HG03521 (cell line): ENCODE data around the gene TBC1D8.

ENCODE experiments used
- ATAC-seq: cut with Tn5 transposase; IDR thresholded peaks from one replicate; pipeline ENCODE4 v1.9.1; 2021; ENCODE audit warnings: mild to moderate bottlenecking, moderate library complexity; ENCODE audit not compliant: unreplicated experiment

Gene TBC1D8

DNA sequence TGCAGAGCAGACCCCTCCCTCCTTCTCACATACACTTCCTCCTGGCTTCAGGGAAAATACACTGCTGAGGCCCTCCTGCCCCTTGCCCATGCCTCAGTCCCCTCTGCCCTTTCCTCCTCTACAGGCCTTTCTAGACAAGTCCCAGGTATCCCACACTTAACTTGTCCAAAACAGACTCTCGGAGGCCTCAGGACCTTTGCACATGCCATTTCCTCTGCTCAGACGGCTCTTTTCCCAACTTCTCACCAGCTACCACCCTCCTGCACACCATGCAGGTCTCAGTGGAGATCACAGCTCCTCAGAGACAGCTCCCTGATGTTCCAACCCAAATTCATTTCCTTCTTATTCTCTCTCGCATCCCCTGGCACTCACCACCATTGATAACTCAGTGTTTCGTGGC lies 11.7 kb downstream of the TBC1D8 start:
- ATAC-seq: no peak

DNA sequence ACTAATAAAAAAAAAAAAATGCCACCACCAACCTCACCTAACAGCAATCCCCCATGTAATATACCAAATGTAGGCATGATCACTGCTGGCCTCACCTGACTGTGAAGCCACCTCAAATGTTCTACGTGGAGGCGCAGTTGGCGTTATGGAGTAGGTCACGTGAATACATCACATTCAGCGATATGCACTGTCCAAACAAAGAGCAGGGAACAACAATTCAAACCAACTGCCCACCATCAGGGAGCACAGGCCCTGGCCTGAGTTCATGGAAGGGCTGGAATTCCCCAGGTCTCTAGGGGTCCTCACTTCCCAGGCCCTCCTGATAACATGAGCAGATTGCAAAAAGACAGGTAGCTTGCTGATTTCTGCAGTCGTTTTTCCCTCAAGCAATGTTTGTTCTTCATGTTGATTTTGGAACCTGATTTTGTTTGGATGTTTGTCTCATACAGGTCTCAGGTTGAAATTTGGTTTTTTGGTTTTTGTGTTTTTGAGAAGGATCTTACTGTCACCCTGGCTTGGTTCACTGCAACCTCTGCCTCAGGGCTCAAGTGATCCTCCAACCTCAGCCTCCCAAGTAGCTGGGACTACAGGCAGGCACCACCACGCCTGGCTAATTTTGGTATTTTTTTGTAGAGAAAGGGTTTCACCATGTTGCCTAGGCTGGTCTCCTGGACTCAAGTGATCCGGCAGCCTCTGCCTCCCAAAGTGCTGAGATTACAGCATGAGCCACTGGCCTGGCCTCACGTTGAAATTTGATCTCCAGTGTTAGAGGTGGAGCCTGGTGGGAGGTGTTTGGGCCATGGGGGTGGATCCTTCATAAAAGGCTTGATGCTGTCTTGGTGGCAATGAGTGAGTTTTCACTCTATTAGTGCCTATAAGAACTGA lies 15.5 kb downstream of the TBC1D8 start:
- ATAC-seq: no peak

DNA sequence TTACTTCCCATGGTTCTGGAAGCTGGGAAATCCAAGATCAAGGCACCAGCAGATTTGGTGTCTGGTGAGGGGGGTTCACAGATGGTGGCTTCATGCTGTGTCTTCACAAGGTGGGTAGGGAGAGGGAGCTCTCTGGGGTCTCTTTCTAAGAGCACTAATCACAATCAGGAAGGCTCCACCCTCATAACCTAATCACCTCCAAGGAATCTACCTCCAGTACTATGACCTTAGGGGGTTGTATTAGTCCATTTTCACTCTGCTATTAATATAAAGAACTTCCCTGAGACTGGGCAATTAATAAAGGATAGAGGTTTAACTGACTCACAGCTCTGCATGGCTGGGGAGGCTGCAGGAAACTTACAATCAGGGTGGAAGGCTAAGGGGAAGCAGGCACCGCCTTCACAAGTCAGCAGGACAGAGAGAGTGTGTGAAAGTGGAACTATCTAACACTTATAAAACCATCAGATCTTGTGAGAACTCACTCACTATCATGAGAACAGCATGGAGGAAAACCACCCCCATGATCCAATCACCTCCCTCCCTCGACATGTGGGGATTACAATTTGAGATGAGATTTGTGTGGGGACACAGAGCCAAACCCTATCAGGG lies 17.6 kb downstream of the TBC1D8 start:
- ATAC-seq: no peak

DNA sequence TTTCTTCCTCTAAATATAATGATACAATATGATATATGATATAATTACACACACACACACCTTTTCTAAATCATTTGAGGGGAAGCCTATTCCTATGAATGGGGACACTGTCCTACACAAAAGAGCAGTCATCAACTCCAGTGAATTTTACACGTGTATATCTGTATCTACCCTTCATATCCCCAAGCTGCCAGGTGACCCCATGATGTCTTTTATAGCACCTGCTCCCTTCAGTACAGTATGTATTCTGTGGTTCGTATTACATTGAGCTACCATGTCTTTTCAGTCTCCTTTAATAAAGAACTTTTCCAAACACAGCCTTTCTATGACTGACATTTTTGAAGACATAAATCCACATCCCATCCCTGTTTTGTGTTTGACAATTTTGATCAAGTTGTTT lies 19.0 kb downstream of the TBC1D8 start:
- no peak for ATAC-seq

DNA sequence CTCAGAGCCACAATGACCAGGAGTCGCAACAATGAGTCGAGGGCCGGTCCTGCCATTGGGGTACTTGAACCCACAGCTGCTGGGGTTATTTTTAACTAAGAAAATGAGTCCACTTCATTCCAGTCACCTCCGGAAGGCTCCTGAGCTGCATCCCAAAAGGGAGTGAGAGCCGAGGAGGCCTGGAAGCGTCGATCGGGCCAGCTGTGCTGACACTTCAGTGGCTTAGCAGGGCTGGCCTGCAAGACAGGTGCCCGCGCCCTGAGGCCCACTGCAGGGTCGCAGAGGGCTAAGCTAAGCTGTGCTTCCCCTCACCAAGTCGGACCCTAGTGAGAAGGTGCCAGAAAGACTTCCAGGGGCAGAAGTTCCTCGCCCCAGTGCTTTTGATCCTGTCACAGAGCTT lies 21.1 kb downstream of the TBC1D8 start:
- ATAC-seq: no peak

DNA sequence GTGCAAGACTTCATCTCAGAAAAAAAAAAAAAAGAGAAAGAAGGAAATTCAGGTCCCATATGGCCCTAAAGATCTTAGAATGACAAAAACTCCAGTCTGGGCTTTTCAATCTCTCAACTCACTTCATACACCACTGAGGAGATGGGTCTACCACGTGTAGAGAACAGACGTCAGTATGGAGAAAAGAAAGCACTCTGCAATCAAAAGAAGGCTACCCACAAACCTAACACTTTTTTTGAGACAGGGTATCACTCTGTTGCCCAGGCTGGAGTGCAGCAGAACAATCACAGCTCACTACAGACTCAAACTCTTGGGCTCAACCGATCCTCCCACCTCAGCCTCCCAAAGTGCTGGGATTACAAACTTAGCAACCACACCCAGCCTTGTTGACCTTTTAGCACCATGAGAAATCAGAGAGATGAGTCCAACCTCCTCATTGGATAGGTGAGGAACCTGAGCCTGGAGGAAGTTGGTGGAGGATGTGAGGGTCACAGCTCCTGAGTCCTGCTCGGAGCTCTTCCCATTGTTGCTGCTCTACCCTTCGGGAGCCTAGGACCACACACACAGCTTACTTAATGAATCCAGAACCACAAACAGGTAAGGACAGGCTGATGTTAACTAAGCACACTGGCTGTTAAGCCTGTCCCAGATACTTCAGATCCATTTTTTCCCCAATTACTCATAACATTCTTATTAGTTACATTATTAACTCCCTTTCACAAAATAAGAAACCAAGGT lies 23.7 kb downstream of the TBC1D8 start:
- no peak for ATAC-seq

DNA sequence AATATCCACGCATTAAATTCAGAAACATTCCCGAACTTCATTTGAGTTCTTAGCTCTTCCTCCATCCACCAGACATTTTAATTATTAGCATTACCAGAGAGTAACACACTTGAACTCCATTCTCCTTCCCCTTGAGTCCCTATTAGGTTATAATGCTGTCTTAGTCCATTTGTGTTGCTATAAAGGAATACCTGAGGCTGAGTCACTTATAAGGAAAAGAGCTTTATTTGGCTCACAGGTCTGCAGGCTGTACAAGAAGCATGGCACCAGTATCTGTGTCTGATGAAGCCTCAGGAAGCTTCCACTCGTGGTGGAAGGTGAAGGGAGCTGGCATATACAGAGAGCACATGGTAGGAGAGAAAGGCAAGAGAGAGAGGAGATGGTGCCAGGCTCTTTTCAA lies 25.4 kb downstream of the TBC1D8 start:
- ATAC-seq: no peak

DNA sequence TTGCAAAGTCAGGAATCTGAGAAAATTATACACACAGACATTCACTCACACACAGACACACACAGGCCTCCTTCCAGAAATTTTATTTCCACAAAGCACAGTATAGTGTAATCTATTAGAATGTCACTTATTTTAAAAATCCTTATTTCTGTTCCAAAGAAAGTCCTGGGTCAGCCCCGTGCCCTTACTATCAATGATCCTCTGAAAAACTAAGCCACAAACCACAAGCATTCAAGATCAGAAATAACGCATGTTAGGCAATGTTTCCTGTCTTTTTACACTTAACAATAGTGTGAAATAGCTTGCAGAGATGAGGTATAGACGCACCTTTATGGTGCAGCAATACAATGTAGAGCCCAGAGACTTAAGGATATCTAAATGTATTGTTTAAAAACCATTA lies 25.8 kb downstream of the TBC1D8 start:
- no peak for ATAC-seq

DNA sequence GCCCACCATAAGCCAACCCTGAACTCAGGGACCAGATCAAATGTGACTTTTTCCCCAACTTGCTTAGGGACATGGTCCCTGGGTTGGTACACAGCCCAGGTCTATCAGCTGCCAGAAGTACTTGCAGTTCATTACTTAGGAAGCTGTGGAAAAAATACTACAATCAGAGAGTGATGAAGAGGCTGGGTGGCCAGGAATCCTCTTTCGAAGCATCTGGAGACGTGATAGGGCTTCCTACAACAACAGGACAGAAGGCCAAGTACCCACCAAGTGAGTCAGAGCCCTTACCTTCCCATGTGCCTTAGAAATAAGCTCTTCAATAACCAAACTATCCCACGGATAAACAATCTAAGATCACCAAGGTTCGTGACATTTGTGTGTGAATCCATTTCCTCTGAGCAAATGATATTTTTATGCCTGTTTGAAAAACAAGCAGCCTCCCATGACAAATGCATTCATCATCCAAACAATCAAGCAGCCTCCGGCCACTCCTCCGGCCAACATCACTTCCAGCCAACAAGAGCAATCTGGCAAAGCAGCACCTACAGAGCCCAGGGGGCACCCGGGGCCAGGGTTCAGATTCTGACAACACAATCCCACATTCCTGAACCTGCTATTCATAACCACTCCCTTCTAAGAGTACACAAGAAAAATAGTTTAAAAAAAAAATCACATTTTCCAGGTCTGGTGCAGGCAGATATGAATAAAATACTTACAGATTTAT lies 26.4 kb downstream of the TBC1D8 start:
- no peak for ATAC-seq

DNA sequence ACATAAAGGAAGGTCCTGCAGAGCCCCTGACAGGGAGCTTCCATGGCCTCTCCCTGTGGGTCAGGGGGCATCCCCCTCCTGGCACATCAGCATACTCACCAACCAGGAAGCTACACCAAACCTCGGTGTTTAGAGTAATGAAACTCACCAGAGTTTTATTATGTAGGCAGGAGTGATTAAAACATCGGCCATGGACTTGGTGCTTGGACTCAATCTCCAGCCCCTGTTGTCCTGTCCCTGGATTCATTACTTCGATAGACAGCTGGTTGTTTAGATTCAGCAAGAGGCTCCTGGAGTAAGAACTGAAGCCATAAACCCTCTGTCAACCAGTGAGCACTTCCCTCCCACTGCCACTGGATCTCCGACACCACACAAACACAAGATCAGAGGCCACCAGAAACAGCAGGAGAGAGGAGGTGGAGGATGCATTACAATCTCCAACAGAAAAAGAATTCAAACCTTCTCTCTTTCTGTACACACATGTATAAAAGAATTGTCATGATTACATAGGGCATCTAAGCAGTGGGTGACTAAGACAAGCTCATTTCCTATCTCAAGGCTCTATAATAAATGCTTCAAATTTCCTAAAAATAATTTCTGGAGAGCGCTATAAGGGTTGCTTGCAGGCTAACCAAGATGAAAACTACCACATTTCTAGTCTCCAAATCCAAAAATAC lies 27.2 kb downstream of the TBC1D8 start:
- no peak for ATAC-seq

DNA sequence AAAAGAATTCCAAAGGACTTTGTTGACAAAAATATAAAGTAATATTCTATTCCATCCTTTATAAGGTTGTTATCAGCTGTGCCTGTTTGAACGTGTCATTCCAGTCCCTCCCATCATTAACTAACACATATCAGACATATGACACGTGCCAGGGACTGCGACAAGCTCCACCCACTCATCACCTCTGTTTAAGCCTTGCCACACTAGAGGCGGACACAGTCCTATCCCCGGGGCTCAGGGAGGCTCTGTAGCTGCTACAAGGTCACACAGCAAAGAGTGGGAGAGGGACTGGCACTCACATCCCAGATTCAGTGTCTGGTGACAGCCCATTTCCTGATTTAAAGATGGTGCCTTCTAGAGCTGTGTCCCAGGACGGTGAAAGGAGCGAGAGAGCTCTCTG lies 30.0 kb downstream of the TBC1D8 start:
- ATAC-seq: no peak

DNA sequence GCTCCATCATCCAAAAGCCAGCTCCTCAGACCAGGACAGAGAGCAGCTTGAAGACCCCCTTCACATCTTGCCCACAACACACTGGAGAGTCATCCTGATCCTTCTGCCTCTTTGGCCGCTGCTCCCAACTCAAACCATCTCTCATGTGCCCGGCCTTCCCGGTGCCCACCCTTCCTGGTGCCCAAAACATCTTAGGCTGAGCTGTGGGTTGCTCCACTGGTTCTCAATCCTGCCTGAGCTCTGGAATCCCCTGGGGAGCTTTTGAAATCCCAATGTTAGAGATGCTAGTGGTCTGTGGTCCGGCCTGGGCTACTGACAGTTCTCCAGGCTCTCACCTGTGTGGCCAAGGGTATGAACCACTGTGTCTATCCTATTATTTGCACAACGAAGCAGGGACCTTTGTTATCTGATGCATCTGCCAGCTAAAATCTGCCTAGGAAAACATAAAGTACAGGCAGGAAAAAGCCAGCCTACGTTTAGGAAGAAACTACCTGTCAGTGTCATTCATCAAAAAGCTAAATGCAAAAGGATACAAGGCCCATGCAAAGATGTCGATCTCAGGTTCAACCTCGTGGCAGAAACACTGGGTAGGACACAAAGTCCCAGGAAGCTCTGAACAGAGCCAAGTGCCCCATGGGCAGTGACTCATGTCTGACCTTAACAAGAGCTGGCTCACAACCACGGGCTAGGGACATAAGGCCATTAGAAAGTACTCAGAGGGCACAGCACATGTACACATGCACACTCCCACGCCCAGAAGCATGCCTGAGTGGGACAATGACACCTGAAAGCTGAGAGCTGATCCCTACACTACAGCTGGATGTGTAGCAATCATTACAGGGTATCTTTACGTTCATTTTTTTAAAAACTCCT lies 30.8 kb downstream of the TBC1D8 start:
- ATAC-seq: no peak

DNA sequence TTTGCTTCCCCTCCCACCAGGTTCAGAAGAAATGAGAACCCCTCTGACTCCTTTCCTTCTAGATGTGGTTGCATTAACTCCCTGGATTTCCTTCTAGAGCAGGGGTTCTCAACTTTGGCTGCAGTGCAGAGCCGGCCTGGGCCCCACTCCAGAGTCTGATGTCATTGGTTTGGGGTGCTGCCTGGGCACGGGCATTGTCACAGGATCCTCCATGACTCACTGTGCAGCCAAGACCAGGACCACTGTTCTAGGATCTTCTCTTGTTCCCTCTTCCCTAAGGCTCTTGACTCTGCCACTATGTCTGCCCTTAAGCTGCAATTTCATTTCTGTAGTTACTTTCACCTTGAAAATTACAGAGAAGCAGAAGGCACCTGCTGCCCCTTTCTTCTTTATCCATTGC lies 31.8 kb downstream of the TBC1D8 start:
- ATAC-seq: no peak

DNA sequence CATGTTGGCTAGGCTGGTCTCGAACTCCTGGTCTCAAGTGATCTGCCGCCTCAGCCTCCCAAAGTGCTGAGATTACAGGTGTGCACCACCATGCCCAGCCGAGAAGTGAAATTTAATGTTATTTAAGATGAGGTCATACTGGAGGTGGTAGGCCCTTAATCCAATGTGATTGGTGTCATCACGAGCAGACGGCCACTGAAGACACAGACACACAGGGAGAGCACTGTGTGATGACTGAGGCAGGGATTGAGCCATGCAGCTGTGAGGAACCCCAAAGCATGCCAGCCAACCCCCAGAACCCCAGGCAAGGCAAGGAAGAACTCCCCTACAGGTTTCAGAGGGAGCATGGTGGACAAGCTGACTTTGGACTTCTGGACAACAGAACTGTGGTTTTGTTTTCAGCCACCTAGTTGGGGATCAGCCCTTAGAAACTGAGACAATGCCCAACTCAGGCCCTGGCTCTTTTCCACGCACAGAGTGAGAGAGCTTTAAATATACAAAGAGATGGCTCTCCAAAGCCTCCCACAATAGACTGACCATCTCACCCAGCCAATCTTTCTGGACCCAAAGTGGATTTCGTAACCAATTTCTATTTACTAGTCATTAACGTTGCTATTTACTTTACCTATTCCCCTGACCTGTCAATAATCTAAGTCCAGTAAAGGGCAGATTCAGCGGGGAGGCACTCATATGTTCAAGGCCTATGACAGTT lies 34.2 kb downstream of the TBC1D8 start:
- ATAC-seq: no peak

DNA sequence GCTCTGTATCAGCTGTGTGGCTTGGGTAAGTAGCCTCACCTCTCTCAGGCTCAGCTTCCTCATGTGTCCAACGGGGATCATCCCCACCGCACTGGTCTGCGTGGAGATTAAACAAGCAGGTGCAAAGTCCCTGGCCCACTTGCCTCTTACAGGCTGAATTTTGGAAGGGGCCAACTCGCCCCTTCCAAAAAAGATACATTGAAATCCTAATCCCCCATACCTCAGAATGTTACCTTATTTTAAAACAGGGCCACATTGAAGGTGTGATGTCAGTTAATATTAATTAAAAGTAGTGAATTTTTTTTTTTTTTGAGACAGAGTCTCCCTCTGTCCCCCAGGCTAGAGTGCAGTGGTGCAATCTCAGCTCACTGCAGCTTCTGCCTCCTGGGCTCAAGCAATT lies 34.8 kb downstream of the TBC1D8 start:
- no peak for ATAC-seq

DNA sequence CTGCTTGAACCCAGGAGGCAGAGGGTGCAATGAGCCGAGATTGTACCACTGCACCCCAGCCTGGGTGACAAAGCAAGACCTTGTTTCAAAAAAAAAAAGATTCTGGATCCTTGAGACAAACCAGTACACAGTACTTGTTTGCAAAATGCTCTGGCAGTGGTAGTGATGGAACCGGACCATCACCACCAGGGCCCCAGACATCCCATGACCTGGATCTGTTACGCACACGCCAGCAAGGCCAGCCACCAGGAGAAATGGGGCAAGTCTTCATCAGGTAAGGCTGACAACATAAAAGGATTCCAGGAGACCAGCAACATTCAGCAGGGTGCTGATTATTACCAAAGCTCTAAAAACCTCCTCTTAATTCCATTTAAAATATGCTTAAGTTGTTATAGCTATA lies 35.5 kb downstream of the TBC1D8 start:
- ATAC-seq: no peak

DNA sequence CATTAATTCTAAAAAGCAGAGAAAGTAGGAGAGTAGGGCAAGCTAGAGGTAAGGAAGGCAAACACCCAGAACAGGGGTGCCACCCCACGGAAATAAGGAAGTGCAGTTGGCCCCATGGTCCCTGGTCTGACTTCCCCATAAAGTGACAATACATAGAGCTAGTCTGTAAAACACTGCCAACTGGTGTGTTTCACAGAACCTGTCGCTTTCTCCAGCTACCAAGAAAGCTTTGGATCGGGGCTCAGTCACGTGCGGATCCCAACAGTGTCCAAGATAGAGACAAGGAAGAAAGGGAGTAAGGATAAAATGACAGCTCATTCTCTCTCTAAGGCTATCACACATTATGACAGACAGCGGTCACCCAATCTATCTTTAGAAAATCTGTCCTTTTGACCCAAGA lies 36.4 kb downstream of the TBC1D8 start:
- ATAC-seq: no peak

DNA sequence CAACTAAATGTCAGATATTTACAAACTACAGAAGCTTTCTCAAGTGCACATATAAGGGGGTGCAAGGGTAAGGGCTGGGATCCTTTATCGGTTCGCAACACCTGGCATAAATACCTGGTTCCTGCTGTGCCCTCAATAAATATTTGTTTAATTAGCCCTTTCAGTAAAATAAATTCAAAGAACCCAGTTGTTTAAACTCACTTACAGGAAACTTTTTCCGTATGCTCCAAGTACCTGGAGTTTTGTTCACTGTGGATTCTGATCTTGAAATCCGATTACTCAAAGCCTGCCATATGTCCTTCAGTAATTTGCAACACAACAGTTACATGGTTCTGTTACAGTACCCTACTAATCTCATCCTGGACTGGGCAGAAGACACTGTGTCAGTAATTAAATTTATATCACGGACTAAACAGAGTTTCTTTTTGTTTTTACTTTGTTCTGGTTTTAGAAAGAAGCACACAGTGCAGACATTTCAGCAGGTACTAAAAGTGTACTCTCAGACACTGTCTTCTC lies 36.9 kb downstream of the TBC1D8 start:
- ATAC-seq: no peak
